ENCODE measurements around the gene ELFN1.

The ELFN1 gene

GRCh38 chr7:1697499-1698125, 27.5 kb downstream of the ELFN1 start:
- ChIA-PET CTCF (interaction anchor here (0.6 kb wide), 1 partner anchor 30 kb away, joined by 3 read pairs; no protein-coding TSS in a partner anchor), POLR2A (ENCODE audit: low non-redundant PET) (no interaction called here)
- TF ChIP-seq CTCF (conservative IDR thresholded peaks at IDR 0.05; ENCODE audit: low read depth): no peak
- no peak for DNase-seq (ENCODE audit: low spot score)
- no peak overlapping the region for H3K27ac ChIP-seq

DNA sequence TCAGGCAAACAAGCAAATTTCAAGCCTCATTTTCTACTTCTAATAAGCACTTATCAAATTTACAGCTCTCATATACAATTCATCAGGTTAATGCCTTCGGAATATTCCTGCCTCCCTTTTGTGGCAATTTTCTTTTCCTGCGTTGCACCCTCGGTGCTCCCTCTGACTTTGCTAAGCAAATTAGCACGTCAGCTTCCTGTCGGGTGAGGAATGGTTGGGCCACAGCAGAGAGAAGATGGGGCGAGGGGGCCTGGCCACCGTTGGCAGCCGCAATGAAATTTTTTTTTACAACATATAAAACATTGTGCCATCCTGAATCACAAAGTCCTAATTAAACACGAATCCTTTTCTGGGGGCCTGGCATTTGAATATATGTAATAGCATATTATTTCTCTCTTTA, 28.1 kb downstream of the ELFN1 start:
- CTCF ChIA-PET: no interaction called here
- POLR2A ChIA-PET (ENCODE audit: low non-redundant PET): no interaction called here

DNA sequence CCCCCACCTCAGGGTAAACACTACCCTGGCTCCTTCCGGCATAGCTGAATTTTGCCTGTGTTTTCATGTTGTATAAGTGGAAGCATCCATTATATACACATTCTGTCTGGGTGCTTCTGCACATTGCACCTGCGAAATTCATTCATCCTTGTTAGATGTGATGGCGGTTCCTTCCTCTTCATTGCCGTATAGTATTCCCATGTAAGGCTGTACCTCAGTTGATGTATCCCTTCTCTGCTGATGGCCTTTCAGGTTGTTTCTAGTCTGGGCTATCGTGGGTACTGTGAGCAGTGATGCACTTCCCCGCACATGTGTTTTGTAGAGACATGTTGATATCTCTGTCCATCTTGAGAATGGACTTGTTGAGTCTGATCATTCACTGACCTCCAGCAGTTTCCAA, 28.9 kb downstream of the ELFN1 start:
- ChIA-PET CTCF (interaction anchor here (0.6 kb wide), 1 partner anchor 12 kb away, joined by 3 read pairs; no protein-coding TSS in a partner anchor), POLR2A (ENCODE audit: low non-redundant PET) (no interaction called here)
- no peak for DNase-seq (ENCODE audit: low spot score)
- TF ChIP-seq CTCF (conservative IDR thresholded peaks at IDR 0.05; ENCODE audit: low read depth): no peak
- no peak overlapping the region for H3K27ac ChIP-seq

More for the DNA sequence above, 28.1 kb downstream of the ELFN1 start:
- H3K27ac ChIP-seq: no peak overlapping the region
- no peak for DNase-seq (ENCODE audit: low spot score)
- TF ChIP-seq CTCF (conservative IDR thresholded peaks at IDR 0.05; ENCODE audit: low read depth): no peak

DNA sequence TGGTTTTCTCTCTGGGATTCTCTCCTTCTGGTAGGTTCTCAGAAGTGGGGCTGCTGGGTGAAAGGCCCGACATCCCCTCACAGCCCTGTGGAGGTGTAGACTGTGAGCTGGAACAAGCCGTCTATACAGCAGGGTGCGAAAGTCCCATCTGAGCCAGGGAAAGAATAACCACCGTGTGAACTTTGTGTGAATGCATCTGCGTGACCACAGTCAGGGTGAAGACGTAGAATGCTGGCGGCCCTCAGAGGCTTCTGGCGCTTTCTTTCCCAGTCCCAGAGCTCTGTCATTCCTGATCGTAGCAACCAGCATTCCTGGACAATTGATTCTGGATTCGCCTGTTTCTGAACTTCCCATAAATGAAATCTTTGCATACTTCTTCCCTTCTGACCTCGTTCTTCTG, 30.0 kb downstream of the ELFN1 start:
- ChIA-PET POLR2A (ENCODE audit: low non-redundant PET) (no interaction called here), CTCF (no interaction called here)
- no peak for DNase-seq (ENCODE audit: low spot score)
- TF ChIP-seq CTCF (conservative IDR thresholded peaks at IDR 0.05; ENCODE audit: low read depth): no peak
- no peak overlapping the region for H3K27ac ChIP-seq

DNA sequence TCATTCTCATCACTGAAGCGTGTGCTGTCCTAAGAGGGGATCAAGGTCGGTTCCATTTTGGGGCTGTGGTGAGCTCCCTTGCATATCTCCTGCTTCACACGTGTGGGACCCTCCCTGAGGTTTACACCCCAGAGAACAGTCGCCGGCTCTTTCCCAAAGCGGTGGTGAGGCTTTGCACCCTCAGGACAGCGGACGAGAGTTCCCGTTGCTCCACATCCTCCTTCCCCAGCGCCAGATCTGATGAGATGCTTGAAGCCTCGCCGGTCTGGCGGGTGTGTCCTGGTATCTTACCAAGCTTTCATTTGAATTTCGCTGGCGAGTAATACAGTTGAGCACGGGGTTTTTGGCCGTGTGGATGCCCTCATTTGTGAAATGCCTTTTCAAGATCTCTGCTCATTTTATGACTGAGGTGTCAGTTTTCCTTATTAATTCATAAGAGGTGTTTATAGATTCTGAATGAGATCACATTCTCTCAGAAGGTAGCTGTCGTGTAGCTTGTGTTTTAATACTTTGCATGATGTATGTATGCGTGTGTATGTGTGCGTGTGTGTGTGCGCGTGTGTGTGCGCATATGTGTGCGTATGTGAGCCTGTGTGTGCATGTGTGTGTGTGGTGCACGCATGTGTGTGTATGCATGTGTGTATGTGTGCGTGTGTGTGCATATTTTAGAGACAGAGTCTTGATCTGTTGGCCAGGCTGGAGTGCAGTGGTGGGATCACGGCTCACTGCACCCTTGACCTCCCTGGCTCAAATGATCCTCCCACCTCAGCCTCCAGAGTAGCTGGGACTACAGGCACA, 30.7 kb downstream of the ELFN1 start:
- H3K27ac ChIP-seq: no peak overlapping the region
- ChIA-PET CTCF (interaction anchor here (0.7 kb wide), 1 partner anchor 58 kb away, joined by 3 read pairs; no protein-coding TSS in a partner anchor), POLR2A (ENCODE audit: low non-redundant PET) (no interaction called here)
- no peak for TF ChIP-seq CTCF (conservative IDR thresholded peaks at IDR 0.05; ENCODE audit: low read depth)
- DNase-seq (ENCODE audit: low spot score): no peak

DNA sequence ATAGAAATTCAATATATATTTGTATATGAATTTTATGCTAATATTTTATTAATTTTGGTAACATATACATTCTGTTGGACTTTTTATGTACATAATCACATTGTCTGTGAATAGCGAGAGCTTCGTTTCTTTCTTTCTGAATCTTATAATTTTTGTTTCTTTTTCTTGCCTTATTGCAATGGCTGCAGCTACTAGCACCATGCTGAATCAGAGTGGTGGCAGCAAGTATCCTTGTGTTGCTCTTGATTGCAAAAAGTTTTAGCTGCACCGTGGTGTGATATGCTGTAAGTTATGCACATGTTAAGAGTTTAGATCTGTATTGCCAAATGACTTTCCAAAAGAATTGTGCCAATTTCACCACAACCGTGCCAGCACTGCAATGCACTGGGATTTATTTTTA, 32.6 kb downstream of the ELFN1 start:
- ChIA-PET CTCF (no interaction called here), POLR2A (ENCODE audit: low non-redundant PET) (no interaction called here)
- no peak for DNase-seq (ENCODE audit: low spot score)
- TF ChIP-seq CTCF (conservative IDR thresholded peaks at IDR 0.05; ENCODE audit: low read depth): no peak
- H3K27ac ChIP-seq: no peak overlapping the region

All from RWPE1 (cell line).